GM19328 (cell line): ENCODE measurements around the gene BMP8B.

ENCODE experiments used
- ATAC-seq: cut with Tn5 transposase; IDR thresholded peaks from one replicate; pipeline ENCODE4 v1.9.1; 2021; ENCODE audit warnings: mild to moderate bottlenecking, moderate library complexity; ENCODE audit not compliant: unreplicated experiment

BMP8B gene

DNA sequence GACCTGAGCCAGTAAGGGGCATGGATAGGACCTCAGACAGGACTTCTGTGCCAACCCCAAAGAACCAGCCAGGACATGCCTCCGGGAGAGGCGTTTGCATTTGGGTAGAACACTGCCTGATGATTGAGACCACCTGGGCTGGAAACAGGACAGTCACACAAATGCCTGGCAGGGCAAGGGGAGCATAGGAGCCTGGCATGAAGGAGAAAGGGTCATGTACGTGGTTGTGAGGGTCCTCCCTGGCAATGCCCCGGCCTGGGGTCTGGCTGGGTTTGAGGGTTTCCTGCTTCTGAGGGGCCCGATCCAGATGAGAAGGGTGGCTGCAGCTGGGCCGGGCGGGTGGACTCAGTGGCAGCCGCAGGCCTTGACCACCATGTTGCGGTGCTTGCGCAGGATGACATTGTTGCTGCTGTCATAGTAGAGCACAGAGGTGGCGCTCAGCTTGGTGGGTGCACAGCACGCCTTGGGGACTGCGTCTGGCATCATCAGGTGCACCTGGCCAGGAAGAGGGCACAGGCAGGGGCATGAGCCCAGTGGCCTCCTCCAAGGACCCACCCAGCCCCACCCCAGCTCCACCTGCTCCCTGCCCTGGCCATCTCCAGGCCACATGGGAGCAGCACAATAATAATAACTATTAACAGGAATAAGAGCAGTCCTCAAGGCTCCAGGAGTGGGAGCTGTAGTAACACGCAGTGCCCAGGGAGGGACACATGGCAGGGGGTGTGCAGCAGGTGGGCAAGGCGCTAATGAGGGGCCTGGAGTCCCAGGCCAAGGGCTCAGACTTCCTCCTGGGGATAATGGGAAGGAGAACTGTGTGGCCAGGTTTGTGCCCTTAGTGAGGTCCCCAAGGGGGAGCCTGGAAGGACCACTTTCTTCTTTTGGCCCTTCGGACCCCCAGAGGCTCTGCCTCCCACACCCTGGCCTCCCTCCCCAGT lies 28.3 kb downstream of the BMP8B start:
- no peak for ATAC-seq

GRCh38 chr1:39759436-39759726 lies 29.3 kb downstream of the BMP8B start:
- no peak for ATAC-seq

GRCh38 chr1:39758556-39759435 lies 29.9 kb downstream of the BMP8B start:
- no peak for ATAC-seq

DNA sequence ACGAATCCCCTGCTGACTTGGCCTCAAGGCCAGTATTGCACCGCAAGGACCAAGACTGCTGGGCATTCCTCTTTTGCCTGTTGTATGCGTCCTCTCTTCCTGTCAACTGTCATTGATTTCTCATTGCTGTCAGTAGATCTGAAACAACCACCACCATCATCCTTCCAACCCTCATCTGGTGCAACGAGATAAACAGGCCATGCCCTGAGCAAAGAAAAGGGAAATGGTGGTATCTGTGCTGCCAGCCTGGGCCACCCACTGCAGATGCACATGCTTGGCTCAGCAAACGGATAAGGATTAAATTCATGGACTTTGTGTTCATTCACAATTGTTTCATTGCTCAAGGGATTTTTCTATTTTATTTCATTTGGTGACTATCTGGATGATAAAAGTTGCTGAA lies 31.2 kb downstream of the BMP8B start:
- ATAC-seq: no peak

- no peak for ATAC-seq
These were observed 32.6 kb downstream of the BMP8B start for GRCh38 chr1:39755965-39756659.

DNA sequence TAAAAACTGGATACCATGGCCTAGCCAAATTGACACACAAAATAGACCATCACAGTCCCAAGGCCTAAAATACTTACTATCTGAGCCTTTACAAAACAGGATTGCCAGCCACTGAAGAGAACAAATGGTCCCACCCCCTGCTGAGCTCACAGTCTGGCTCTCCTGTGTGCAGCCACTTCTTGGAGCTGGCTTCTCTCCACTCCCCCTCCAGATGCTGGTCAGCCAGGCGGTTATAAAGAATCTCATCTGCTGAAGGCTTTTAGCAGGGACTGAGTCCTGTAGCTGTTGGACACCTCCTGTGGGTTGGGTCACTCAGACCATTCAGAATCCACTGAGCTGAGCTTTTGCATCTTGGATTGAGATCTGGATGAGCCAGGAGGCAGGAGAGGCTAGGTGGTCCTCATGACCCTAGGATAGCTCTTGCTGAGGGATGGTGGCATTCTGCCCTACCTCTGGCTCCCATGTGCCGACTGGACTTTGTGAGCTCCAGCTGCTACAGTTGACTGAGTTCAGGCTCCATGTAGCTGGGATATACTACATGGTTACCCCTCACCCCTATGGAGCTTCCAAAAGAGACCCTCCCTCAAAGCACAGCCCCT lies 33.7 kb downstream of the BMP8B start:
- no peak for ATAC-seq

DNA sequence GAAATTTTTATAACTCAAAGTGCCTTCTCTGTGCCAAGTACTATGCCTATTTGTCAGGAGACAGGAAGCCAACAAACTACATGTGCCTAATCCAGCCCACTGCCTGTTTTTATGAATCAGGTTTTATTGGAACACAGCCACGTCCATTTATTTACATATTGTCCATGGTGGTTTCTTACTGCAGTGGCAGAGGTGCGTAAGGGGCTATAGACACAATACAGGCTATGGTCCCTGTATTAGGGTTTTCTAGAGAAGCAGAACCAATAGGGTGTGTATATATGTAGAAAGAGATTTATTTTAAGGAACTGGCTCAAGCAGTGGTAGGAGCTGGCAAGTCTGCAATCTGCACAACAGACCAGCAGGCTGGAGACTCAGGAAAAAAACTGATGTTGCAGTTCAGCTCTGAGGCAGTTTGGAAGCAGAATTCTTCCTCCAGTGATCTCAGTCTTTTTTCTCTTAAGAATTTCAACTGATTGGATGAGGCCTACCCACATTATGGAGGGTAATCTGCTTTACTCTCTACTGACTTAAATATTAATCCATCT lies 34.6 kb downstream of the BMP8B start:
- ATAC-seq: no peak

DNA sequence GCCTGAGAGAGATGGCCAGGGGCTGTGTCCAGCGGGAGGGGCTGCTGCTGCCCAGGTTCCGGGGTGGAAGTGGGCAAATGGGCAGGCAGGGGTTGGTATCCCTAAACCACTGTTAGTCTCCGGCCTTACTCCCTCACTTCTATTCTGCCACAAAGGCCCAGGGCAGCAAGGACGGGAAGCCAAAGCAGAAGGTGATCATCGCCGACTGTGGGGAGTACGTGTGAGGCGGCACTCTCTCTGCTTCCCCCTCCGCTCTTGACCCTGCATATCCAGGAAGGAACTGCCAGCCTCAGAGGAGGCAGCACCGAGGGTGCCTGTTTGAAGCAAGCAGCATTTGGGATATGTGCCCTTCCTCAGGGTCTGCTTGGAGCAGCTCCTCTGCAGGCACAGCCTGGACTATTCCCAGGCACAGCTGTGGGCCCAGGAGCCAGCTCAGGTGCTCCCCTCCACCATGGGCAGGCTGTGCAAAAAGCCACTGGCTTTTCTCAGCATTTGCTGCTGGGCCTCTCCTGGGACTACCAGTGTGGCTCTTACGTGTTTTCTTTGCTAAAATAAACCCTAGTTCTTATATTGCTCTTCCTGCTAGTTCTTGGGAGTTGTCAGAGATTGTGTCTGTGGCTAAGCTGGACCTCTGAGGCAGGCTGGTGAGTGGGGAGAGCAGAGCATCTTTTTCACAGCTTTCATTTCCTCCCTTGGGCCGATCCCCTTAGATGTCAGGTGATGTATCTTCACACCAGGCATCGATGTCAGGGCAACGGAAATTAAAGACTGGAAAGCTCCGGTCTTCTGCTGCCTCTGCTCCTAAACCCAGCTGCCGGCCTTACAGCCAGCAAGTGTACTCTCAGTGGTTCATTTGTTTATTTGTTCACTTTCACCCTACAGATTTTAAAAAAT lies 35.3 kb downstream of the BMP8B start:
- ATAC-seq: no peak

GRCh38 chr1:39752703-39753102 lies 36.0 kb downstream of the BMP8B start:
- ATAC-seq: no peak

DNA sequence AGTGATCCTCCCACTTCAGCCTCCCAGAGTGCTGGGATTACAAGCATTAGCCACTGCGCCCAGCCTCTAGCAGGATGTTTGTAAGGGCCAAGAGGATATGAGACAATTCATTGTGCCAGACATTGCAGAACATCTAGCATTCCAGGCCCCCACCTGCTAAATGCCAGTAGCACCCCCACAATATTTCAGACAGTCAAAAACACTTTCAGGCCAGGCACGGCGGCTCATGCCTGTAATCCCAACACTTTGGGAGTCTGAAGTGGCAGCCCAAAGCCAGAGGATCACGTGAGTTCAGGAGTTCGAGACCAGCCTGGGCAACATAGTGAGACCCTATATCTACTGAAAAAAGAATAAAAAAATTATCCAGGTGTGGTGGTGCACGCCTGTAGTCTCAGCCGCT lies 37.1 kb downstream of the BMP8B start:
- no peak for ATAC-seq

DNA sequence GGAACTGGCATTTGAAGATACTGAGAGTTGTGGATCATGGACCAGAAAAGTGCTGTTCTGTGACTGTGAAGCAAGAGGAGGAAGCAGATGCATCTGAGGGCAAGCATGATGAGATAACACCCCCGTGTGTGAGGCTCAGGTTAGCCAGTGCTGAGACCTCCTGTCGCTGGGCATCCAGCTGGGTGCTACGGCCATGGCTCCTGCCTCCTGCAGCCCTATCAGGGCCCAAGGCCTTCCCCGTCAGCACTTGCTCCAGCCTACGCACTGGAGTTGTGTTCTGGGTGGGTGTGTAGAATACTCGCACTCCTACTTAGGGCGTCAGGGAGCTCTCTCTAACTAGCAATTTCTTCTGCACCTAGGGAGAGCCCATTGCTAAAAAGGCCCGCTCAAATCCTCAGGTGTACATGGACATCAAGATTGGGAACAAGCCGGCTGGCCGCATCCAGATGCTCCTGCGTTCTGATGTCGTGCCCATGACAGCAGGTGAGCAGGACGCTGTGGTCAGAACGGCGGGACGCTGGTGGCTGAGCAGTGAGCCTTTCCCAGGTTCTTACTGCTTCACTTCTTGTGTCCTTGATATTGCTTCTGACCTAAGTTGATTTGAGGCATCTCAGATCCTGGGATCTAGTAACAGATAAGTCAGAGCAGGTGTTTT lies 43.5 kb downstream of the BMP8B start:
- no peak for ATAC-seq

GRCh38 chr1:39738622-39739366 lies 49.9 kb downstream of the BMP8B start, which contains the start of gene PPIE:
TSS of gene PPIE (plus strand) at chr1:39738882. CDS start at chr1:39738901, 19 bp downstream.
- peak; percentile 82 for ATAC-seq

- ATAC-seq: no peak
These were observed 51.0 kb downstream of the BMP8B start for GRCh38 chr1:39737546-39738169.

DNA sequence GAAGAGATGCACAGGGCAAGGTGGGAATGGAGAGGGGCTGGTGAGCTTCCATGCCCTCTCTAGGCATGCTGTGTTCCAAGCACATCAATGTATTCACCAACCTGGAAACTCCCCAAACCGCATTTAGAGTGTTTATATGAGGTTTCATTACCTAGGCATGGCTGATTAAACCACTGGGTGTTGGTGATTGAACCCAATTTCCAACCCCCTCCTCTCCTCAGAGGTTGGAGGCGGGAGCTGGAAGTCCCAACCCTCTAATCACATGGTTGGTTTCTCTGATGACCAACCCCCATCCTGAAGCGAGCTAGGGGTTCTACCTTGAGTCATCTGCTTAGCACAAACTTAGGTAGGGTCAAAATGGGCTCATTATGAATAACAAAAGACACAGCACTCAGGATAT lies 52.9 kb downstream of the BMP8B start:
- no peak for ATAC-seq

DNA sequence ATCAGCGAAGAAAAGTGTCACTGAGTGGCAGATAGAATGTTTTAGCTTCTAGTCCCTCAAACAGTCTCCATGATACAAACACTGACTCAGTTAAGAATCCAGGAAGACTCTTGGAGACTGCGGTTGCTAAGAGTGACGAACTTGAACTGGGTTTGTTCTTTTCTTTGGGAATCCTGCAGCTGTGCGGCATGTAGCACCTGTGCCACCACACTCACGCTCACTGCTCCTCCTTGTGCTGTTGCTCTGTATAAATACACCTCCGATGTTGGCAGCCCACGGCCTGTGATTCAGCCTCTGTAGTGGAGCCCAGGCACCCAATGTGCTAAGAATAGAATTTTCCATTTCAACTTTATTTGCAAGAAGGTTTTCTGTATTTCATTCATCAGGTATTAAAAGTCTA lies 55.5 kb downstream of the BMP8B start:
- no peak for ATAC-seq

DNA sequence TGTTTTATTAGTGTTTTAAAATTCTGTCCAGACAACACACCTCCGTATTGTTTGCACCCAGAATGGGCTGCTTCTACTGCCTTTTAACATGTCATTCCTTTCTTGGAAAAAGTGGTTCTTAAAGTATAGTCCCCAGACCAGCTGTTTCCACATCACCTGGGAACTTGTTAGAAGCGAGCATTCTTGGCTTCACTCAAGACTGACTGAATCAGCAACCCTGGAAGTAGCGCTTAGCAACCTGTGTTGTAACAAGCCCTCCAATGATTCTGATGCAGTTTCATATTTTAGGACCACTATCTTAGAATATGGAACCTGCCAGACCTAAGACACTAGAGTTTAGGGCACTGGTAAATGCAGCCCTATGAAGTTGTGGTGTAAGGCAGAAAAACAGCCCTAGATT lies 55.9 kb downstream of the BMP8B start:
- no peak for ATAC-seq

GRCh38 chr1:39729842-39730241 lies 58.8 kb downstream of the BMP8B start:
- no peak for ATAC-seq

- no peak for ATAC-seq
These were observed 59.6 kb downstream of the BMP8B start for GRCh38 chr1:39729030-39729429.
